Sigmoid colon (tissue), 4 donors: ENCODE results near the gene DDX3X.

ENCODE experiments used
- CTCF ChIP-seq, 4 experiments: fragments of 450-650 bp in 3 of 4; fragments of 200-600 bp in 1 of 4; IDR thresholded peaks; one replicate each; pipeline ENCODE4 v1.5.1; 2016 to 2019; ENCODE audit warnings: antibody characterized with exemption in 4 of 4, mild to moderate bottlenecking in 3 of 4, moderate library complexity in 2 of 4
- EP300 ChIP-seq, 4 donors: sonication (generic); formaldehyde crosslinking; IDR thresholded peaks; one replicate each; pipeline ENCODE4 v1.6.1; 2017; ENCODE audit warnings: antibody characterized with exemption in 4 of 4

- TF ChIP-seq EP300 (IDR thresholded peaks at IDR 0.05), result no peak
- no peak for TF ChIP-seq CTCF (IDR thresholded peaks at IDR 0.05)
Measured at GRCh38 chrX:41406201-41406600, 72.2 kb downstream of the DDX3X start.
